HCT116 (cell line): ENCODE data around the gene ELL2. TPM values are rescaled to one million over a fixed set of nuclear protein-coding genes. Genes with fewer than 3 reads are reported as not detected.

Source experiments
- ATAC-seq: fragments of 200-7000 bp; cut with Tn5 transposase; 2 replicates; pipeline ENCODE4 v1.9.1; 2020; ENCODE audit warnings: mild to moderate bottlenecking, moderate library complexity
- BruUV-seq: library from RNA; stranded (reverse); fragments of 400-500 nt; replicated peaks from 2 replicates; lab custom pipeline; 2021; lab: Mats Ljungman, UMichigan
- CTCF ChIA-PET: fragments of 300-600 bp; sonication (Branson Sonifier 250); formaldehyde crosslinking; loops from one replicate; lab custom pipeline; 2021; ENCODE audit warnings: antibody characterized with exemption; lab: Charles Lee
- POLR2A ChIA-PET: fragments of 300-600, 350-600 bp; sonication (Branson Sonifier 250); formaldehyde crosslinking; loops from one replicate; lab custom pipeline; 2021; ENCODE audit warnings: antibody characterized with exemption; lab: Charles Lee
- RAD21 ChIA-PET, 2 experiments: fragments of 300-600 bp; sonication (Branson Sonifier 250); formaldehyde crosslinking; loops; one replicate each; lab custom pipeline; 2023; ENCODE audit warnings: low total read pairs in 2 of 2; ENCODE audit not compliant: uncharacterized antibody in 2 of 2, unreplicated experiment in 2 of 2, low non-redundant PET in 1 of 2; lab: Charles Lee
- DNase-seq: peaks from one replicate; pipeline ENCODE4 v3.0.0-alpha.2; 2010; ENCODE audit warnings: low read depth, low spot score
- H2AFZ ChIP-seq: fragments of 200-600 bp; shearing (Covaris generic), sonication (generic); 2 replicates; pipeline ENCODE4 v1.6.1; 2017; ENCODE audit warnings: low read depth, mixed run types, mixed read lengths, antibody characterized with exemption, low read length; ENCODE audit not compliant: poor library complexity, severe bottlenecking
- H3K27ac ChIP-seq: 2 replicates; pipeline ENCODE4 v1.5.1; 2012; ENCODE audit warnings: low read depth, low read length
- H3K27me3 ChIP-seq: fragments of 200-600 bp; sonication (generic); 2 replicates; pipeline ENCODE4 v1.6.1; 2016; ENCODE audit warnings: mixed run types, low read length, mixed read lengths; ENCODE audit not compliant: insufficient read depth
- H3K36me3 ChIP-seq, 2 experiments: fragments of 200-500 bp in 1 of 2; fragments of 200-600 bp in 1 of 2; sonication (Bioruptor generic) in 1 of 2; sonication (generic) in 1 of 2; 2 replicates each; pipeline versions ENCODE4 v1.5.1 to v1.6.1; 2014 to 2016; ENCODE audit warnings: low read length in 2 of 2, inconsistent platforms in 1 of 2, mixed read lengths in 1 of 2, mixed run types in 1 of 2; ENCODE audit not compliant: insufficient read depth in 2 of 2, control insufficient read depth in 1 of 2
- H3K4me1 ChIP-seq, 2 experiments: fragments of 200-600 bp in 1 of 2; sonication (generic) in 1 of 2; 2 replicates each; pipeline versions ENCODE4 v1.5.1 to v1.6.1; 2012 to 2017; ENCODE audit warnings: low read length in 2 of 2, inconsistent platforms in 1 of 2, mild to moderate bottlenecking in 1 of 2, mixed read lengths in 1 of 2, mixed run types in 1 of 2, moderate library complexity in 1 of 2; ENCODE audit not compliant: insufficient read depth in 2 of 2, control insufficient read depth in 1 of 2
- H3K4me2 ChIP-seq: fragments of 200-600 bp; sonication (generic); 2 replicates; pipeline ENCODE4 v1.6.1; 2017; ENCODE audit warnings: mixed run types, low read length, mixed read lengths
- H3K4me3 ChIP-seq, 2 experiments: fragments of 200-600 bp in 1 of 2; sonication (generic) in 1 of 2; replicated peaks in 1 of 2; 2 replicates each; pipeline ENCODE4 v1.5.1; 2011 to 2016; ENCODE audit warnings: low read length in 2 of 2, control low read depth in 1 of 2, low read depth in 1 of 2, mild to moderate bottlenecking in 1 of 2, mixed read lengths in 1 of 2, mixed run types in 1 of 2
- H3K79me2 ChIP-seq: fragments of 200-600 bp; sonication (generic); 2 replicates; pipeline ENCODE4 v1.6.1; 2017; ENCODE audit warnings: mild to moderate bottlenecking, mixed run types, low read length, moderate library complexity, mixed read lengths; ENCODE audit not compliant: insufficient read depth
- H3K9ac ChIP-seq: fragments of 200-600 bp; sonication (generic); 2 replicates; pipeline ENCODE4 v1.6.1; 2016; ENCODE audit warnings: low read length, mixed read lengths
- H3K9me2 ChIP-seq: fragments of 200-600 bp; sonication (generic), shearing (Covaris generic); 2 replicates; pipeline ENCODE4 v1.6.1; 2017; ENCODE audit warnings: mixed run types, mild to moderate bottlenecking, moderate library complexity; ENCODE audit not compliant: insufficient read depth
- H3K9me3 ChIP-seq, 2 experiments: fragments of 200-500 bp in 1 of 2; fragments of 200-600 bp in 1 of 2; sonication (Bioruptor generic) in 1 of 2; sonication (generic) in 1 of 2; 2 replicates each; pipeline ENCODE4 v1.6.1; 2014 to 2017; ENCODE audit warnings: low read length in 2 of 2, mixed read lengths in 2 of 2, inconsistent platforms in 1 of 2, low read depth in 1 of 2, mild to moderate bottlenecking in 1 of 2, mixed run types in 1 of 2, moderate library complexity in 1 of 2; ENCODE audit not compliant: control insufficient read depth in 1 of 2, insufficient read depth in 1 of 2
- H4K20me1 ChIP-seq: fragments of 200-600 bp; sonication (generic), shearing (Covaris generic); 2 replicates; pipeline ENCODE4 v1.6.1; 2017; ENCODE audit warnings: mixed run types, mild to moderate bottlenecking, moderate library complexity; ENCODE audit not compliant: insufficient read depth
- ATF3 ChIP-seq: IDR thresholded peaks from 2 replicates; pipeline ENCODE4 v1.6.1; 2012
- CEBPB ChIP-seq: IDR thresholded peaks from 2 replicates; pipeline ENCODE4 v1.6.1; 2012; ENCODE audit warnings: low read depth
- CTCF ChIP-seq, 3 experiments: fragments of 200-600 bp in 1 of 3; sonication (generic) in 1 of 3; IDR thresholded peaks in 2 of 3; conservative IDR thresholded peaks in 1 of 3; 2 replicates each; pipeline ENCODE4 v1.5.1; 2012 to 2017; ENCODE audit warnings: low read depth in 2 of 3, low read length in 2 of 3, antibody characterized with exemption in 1 of 3, borderline replicate concordance in 1 of 3, control low read depth in 1 of 3, mild to moderate bottlenecking in 1 of 3, mixed read lengths in 1 of 3, mixed run types in 1 of 3, moderate library complexity in 1 of 3; ENCODE audit not compliant: insufficient read depth in 1 of 3
- EGR1 ChIP-seq: IDR thresholded peaks from 2 replicates; pipeline ENCODE4 v1.6.1; 2012; ENCODE audit warnings: low read depth
- ELF1 ChIP-seq: IDR thresholded peaks from 2 replicates; pipeline ENCODE4 v1.6.1; 2012; ENCODE audit warnings: low read depth, borderline replicate concordance
- EZH2 ChIP-seq: fragments of 200-600 bp; sonication (generic); IDR thresholded peaks from 2 replicates; pipeline ENCODE4 v1.6.1; 2017; ENCODE audit warnings: antibody characterized with exemption, mixed run types
- EZH2phosphoT487 ChIP-seq: fragments of 200-600 bp; IDR thresholded peaks from 2 replicates; pipeline ENCODE4 v1.6.1; 2018; ENCODE audit warnings: antibody characterized with exemption, borderline replicate concordance
- JUND ChIP-seq: IDR thresholded peaks from 2 replicates; pipeline ENCODE4 v1.6.1; 2012
- RAD21 ChIP-seq: IDR thresholded peaks from 2 replicates; pipeline ENCODE4 v1.6.1; 2012; ENCODE audit warnings: low read depth, mild to moderate bottlenecking
- REST ChIP-seq: IDR thresholded peaks from 2 replicates; pipeline ENCODE4 v1.6.1; 2012; ENCODE audit warnings: low read depth
- SIN3A ChIP-seq: IDR thresholded peaks from 2 replicates; pipeline ENCODE4 v1.6.1; 2012; ENCODE audit warnings: low read depth
- SP1 ChIP-seq: IDR thresholded peaks from 2 replicates; pipeline ENCODE4 v1.6.1; 2012; ENCODE audit warnings: low read depth
- SRF ChIP-seq: IDR thresholded peaks from 2 replicates; pipeline ENCODE4 v1.6.1; 2012; ENCODE audit warnings: low read depth
- YY1 ChIP-seq: IDR thresholded peaks from 2 replicates; pipeline ENCODE4 v1.6.1; 2011; ENCODE audit warnings: low read length, low read depth, moderate library complexity, mild to moderate bottlenecking; ENCODE audit not compliant: insufficient replicate concordance; ENCODE audit errors: extremely low read depth
- ZFX ChIP-seq: fragments of 450-650 bp; IDR thresholded peaks from 2 replicates; pipeline ENCODE4 v1.6.1; 2017
- ZNF274 ChIP-seq: fragments of 200-500 bp; sonication (Bioruptor generic); IDR thresholded peaks from 2 replicates; pipeline ENCODE4 v1.6.1; 2014; ENCODE audit warnings: mild to moderate bottlenecking, low read depth, low read length, inconsistent platforms
- intact Hi-C: fragments of 100-400 bp; cut with micrococcal nuclease; formaldehyde crosslinking; loops from 2 replicates; pipeline ENCODE4 v1.10.0; 2022
- total RNA-seq: library from RNA; stranded (reverse); gene quantifications from one replicate; pipeline ENCODE4 v1.2.1, GENCODE V29; 2021; ENCODE audit not compliant: unreplicated experiment
- TF ChIP-seq, protein P1 (sequence below): IDR thresholded peaks from 2 replicates; pipeline ENCODE4 v1.6.1; 2011; ENCODE audit warnings: mild to moderate bottlenecking, low read length, moderate library complexity; ENCODE audit not compliant: insufficient replicate concordance; ENCODE audit errors: extremely low read depth

Gene ELL2
- total RNA-seq, 1 experiment from 2014 or later = 29.8 TPM

DNA sequence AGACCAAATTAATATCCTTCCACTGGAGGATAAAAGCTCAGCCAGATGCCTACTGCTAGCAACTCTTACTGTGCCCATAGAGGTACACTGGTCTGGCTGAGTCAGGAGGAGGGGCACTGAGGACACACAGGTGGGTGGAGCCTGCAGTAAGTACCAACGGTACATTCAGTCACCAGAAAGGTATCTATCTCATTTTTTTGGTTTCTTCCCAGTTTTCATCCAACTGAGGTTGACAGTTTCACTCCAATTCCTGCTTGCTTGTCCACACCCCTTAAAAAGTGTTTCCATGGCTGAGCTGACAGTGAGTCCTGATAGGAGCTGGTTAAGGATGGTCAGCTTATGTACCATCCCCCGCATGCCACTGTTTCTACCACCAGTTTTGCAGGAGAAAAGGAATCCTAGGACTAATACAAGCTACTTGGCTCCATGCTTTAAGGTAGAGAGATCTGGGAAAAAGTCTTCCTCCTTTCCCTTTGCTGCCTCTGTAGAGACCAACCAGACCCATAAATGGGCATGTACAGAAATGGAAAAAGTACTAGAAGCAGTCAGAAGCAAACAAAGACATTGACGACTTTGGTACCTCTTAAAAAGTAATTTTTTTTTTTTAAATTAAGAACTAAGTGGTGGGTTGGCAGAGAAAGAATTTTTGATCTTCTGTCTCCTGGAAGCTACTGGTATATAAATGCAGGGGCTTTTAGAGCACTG, 3.2 kb downstream of the ELL2 start:
- Histone ChIP-seq H4K20me1 (no peaks in the 10 kb centered on the region), H3K36me3 (no peaks in the 10 kb centered on the region), H3K9me2 (no peaks in the 10 kb centered on the region), H3K4me1 (peaks cover 17 to 42% of the 10 kb centered on the region in 2 experiments), H3K9me3 (no peaks in the 10 kb centered on the region), H3K27ac (no peak overlapping the region), H3K79me2 (peaks cover 43% of the 10 kb centered on the region), H2AFZ (no peak overlapping the region), H3K27me3 (no peaks in the 10 kb centered on the region), H3K4me3 (no peak overlapping the region), H3K4me2 (peak overlapping the region; percentile 30), H3K9ac (no peak overlapping the region)
- ATAC-seq = no peak
- intact Hi-C loops = no loop called here
- ChIA-PET RAD21 (no interaction called here), POLR2A (interaction anchor here (1.2 kb wide), 1 partner anchor 121 kb away, joined by 4 read pairs; no protein-coding TSS in a partner anchor), CTCF (no interaction called here)
- no peak for DNase-seq
- no TSS peak for BruUV-seq
- TF ChIP-seq CEBPB (no peak), ATF3 (no peak), ZNF274 (no peak), RAD21 (no peak), EGR1 (no peak), ZFX (no peak), SP1 (no peak), REST (no peak), SIN3A (no peak), YY1 (no peak), CTCF (IDR thresholded peaks at IDR 0.05 in 2 of 3, conservative IDR thresholded peaks at IDR 0.05 in 1 of 3; ENCODE audit: borderline replicate concordance in 1 of 3, insufficient read depth in 1 of 3, low read depth in 2 of 3, low read length in 2 of 3) (no peak), SRF (no peak), JUND (no peak), EZH2phosphoT487 (no peak), ELF1 (no peak), EZH2 (no peak)
- TF ChIP-seq, protein P1, sequence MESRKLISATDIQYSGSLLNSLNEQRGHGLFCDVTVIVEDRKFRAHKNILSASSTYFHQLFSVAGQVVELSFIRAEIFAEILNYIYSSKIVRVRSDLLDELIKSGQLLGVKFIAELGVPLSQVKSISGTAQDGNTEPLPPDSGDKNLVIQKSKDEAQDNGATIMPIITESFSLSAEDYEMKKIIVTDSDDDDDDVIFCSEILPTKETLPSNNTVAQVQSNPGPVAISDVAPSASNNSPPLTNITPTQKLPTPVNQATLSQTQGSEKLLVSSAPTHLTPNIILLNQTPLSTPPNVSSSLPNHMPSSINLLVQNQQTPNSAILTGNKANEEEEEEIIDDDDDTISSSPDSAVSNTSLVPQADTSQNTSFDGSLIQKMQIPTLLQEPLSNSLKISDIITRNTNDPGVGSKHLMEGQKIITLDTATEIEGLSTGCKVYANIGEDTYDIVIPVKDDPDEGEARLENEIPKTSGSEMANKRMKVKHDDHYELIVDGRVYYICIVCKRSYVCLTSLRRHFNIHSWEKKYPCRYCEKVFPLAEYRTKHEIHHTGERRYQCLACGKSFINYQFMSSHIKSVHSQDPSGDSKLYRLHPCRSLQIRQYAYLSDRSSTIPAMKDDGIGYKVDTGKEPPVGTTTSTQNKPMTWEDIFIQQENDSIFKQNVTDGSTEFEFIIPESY = no peak
